GM19324 (cell line): ENCODE data around the gene EVI5.
"Not testable (repeated sequence)": the region's sequence is repeated elsewhere in the genome, so short reads cannot be mapped to it uniquely, and the experiment has no call there.

Source experiments
- ATAC-seq: cut with Tn5 transposase; IDR thresholded peaks from one replicate; pipeline ENCODE4 v1.9.1; 2021; ENCODE audit warnings: mild to moderate bottlenecking, moderate library complexity; ENCODE audit not compliant: unreplicated experiment, low FRiP score

EVI5 gene

DNA sequence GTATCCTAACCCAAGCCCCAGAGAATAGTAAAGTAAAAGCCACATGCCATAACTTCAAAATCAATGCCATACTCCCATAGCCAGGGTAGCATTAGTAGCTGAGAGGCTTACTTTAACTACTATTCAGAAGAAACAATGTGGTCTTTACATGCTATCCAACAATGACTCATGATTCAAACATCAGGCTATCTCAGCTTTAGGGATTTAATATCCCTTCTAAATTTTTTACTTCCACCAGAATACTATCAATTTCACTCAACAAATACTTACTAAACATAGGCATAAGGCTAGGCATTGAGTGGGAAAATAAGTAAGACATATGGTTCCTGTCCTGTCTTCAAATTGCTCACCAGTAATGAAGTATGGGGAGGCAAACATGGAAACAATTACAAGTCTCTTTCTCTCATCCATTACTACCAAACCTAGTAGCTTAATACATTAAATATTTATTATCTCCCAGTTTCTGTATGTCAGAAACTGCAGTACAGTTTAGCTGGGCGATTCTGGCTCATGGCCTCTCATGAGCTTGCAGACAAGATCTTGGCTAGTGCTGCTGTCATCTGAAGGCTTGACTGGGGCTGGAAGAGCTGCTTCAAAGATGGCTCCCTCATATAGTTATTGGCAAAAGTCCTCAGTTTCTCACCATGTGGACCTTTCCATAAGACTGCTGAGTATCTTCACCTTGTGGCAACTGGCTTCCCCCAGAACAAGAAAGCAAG lies 30.7 kb downstream of the EVI5 start:
- no peak for ATAC-seq

DNA sequence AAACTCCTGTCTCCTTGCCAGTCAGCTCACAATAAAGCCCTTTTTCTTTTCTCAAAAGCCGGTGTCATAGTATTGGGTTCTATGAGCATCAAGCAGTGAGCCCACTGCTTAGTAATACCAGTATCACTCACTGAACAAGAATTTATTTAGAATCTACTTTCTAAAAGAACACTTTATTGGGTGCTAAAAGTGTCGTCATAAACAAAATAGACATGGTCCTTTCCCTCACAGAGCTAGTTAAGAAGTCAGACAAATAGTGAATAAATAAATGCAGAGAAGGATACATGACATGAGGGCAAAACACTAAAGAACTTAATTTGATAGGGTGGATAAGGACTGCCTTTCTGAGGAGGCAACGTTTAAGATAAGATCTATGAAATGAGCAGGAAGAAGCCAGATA lies 32.2 kb downstream of the EVI5 start:
- no peak for ATAC-seq

DNA sequence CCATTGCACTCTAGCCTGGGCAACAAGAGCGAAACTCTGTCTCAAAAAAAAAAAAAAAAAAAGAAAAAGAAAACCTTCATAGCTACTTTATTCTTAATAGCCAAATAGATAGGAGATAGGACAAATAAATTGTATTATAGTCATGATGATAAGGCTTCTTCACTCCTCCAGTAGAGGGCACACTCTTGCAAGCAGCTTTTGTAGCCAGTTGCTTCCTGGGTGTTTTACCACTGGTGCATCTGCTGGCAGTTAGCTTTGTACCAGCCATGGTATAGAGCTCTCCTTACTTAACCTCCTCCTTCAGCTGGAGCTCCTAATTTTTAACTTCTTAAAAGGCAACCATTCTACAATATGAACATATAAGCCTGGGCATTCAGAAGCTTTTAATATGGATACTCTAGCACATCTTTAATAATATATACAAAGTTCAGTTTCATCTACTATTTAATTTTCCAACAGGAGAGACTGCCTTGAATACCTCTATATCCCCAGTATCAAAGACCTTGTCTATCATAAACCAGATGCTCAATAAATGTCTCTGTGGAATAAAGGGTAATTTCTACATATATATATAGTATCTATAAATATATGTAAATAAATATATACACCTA lies 35.8 kb downstream of the EVI5 start:
- ATAC-seq = no peak

DNA sequence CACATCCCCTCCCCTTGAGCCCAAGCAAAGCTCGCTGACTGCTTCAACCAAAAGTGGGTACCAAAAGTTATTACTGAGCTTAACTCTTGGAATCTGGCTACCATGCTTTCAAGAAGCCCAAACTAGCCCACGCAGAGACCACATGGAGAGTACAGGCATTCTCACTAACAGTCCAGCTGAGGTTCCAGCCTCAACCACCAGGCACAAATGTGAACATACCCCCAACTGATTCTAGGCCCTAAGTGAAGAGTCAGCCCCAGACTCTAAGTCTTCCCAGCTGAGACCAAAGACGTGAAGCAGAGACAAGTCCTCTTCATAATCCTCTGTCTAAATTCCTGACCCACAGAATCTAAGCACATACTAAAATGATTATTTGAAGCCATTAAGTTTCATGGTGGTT lies 36.8 kb downstream of the EVI5 start:
- ATAC-seq = no peak

DNA sequence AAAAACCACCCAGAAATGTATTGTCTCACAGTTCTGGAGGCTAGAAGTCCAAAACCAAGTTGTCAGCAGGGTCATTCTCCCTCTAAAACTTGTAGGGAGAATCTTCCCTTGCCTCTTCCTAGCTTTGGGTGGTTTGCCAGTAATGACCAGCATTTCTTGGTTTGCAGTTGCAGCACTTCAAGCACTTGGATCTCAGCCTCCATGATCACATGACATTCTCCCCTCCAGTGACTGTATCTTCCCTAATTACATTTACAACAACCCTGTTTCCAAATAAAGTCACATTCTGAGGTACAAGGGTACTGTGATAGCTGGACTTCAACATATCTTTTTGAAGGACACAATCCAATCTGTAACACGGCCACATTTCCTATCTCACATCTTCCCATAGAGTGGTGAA lies 37.2 kb downstream of the EVI5 start:
- no peak for ATAC-seq

DNA sequence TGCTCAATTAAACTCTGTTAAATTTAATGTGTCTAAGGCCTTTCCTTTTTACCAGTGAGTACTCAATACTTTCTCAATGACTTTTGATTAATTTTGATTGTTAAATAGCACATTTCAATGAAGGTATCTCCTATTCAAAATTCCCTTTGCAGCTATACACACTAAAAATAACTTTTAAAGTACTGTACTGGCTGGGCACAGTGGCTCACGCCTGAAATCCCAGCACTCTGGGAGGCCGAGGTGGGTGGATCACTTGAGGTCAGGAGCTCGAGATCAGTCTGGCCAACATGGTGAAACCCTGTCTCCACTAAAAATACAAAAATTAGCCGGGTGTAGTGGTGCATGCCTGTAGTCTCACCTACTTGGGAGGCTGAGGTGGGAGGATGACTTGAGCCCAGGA lies 38.7 kb downstream of the EVI5 start:
- ATAC-seq = not testable (repeated sequence)

DNA sequence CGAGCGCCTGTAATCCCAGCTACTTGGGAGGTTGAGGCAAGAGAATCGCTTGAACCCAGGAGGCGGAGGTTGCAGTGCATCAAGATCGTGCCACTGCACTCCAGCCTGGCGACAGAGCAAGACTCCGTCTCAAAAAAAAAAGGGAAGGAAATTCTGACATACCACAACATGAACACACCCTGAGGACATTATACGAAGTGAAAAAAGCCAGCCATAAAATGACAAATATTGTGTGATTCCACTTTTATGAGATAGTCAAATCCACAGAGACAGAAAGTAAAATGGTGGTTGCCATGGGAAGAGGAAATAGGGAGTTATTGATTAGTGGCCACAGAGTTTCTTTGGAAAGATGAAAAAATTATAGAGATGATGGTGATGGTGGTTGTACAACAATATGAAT lies 41.7 kb downstream of the EVI5 start:
- ATAC-seq = no peak

DNA sequence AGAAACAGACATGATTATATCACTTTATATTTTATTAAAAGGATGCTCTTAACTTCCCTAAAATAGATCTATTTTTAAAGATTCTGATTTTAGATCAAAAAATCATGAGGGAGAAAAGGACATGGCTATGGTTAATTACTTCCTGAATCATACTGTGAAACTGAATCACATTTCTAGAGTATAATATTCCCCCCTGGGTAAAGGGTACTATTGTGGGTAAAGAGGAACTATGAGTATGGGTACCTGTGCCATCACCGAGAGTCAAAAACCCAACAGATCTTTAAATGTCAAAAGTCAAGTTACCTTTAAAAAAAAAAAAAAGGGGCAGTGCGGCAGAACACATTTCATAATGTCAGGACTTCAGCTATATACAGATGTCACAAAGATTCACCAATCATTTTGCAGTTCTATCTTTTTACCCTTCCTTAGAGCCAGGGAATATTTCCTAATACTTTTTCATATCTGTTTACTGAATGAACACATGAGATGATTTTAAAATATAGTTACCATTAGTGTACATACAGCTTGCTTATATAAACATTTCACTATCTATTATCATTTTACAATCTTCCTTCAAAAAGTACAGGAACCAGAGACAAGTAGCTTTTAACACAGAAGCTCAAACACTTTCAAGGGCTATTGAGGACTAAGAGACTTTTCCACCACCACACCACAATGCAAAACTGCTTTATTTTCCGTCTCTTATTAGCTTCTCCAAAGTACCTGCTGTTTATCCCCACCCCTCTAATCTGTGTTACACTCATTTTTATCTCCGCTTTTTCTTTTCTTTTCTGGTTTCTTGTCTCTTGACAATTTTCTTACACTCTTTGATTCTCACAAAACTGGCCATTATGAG lies 45.0 kb downstream of the EVI5 start:
- no peak for ATAC-seq

DNA sequence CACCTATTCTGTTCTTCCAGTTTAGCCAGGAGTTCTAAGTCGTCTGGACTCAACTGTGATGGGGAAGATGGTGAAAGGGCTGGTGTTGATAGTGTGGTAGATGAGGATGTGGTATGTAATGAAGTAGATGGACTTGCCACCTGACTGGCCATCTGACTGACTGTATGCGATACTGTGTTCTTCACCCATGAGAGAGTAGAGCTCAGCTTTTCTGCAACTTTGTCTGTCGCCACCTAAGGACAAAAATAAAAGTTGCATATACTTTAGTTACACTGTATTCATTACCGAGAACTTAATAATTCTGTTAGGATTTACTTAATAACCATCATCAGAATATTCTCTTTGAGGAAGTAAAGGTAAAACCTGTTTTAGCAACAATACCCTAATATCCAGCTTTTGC lies 48.5 kb downstream of the EVI5 start:
- no peak for ATAC-seq

DNA sequence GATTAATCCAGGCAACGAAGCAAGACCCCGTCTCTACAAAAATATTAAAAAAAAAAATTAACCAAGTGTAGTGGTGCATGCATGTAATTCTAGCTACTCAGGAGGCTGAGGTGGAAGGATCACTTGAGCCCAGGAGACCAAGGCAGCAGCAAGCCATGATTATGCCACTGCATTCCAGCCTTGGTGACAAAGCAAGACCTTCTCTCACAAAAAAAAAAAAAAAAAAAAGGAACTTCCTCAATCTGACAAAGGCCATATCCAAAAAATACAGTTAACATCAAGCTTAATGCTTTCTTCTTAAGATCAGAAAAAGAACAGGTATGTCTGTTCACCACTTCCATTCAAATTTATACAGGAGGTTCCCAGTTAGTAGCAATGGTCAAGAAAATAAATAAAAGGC lies 54.4 kb downstream of the EVI5 start:
- ATAC-seq = no peak

DNA sequence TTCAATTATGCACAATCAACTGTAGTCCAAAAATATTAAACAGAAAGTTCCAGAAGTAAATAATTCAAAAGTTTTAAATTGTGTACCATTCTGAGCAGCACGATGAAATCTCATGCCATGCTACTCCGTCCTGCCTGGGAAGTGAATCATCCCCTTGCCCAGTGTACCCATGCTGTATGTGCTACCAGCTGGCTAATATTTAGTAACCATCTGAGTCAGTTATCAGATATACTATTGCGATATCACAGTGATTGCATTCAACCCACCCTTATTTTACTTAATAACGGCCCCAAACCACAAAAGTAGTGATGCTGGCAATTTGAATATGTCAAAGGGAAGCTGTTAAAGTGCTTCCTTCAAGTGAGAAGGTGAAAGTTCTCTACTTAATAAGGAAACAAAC lies 56.2 kb downstream of the EVI5 start:
- no peak for ATAC-seq

DNA sequence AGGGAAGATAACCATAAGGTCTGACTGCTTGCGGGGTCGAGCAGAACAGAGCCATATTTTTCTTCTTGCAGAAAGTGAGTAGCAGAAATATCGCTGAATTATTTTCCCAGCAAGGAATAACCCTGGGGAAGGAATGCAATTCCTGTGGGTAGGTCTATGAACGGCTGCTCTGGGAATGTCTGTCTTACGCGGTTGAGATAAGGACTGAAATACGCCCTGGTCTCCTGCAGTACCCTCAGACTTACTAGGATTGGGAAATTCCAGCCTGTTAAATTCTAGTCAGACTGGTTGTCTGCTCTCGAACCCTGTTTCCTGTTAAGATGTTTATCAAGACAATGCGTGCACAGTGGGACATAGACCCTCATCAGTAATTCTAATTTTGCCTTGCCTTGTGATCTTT lies 61.2 kb downstream of the EVI5 start:
- ATAC-seq = not testable (repeated sequence)

DNA sequence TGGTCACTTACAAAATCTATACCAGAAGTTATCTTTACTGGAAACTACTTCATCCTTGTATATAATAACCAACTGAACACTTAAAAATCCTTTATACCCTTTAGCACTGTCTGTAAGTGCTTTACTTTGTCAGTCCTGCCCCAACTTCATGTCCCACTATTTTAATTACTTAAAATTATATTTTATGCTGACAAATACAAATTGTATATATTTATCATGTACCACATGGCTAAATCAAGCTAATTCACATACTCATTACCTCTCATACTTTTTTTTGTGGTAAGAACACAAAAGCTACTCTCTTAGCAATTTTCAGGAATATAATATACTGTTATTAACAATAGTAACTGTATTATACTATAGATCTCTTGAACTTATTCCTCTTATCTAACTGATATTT lies 63.0 kb downstream of the EVI5 start:
- no peak for ATAC-seq

DNA sequence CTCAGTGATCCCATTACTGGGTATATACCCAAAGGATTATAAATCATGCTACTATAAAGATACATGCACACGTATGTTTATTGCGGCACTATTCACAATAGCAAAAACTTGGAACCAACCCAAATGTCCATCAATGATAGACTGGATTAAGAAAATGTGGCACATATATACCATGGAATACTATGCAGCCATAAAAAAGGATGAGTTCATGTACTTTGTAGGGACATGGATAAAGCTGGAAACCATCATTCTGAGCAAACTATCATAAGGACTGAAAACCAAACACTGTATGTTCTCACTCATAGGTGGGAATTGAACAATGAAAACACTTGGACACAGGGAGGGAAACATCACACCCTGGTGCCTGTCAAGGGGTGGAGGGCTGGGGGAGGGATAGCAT lies 63.8 kb downstream of the EVI5 start:
- not testable (repeated sequence) for ATAC-seq

DNA sequence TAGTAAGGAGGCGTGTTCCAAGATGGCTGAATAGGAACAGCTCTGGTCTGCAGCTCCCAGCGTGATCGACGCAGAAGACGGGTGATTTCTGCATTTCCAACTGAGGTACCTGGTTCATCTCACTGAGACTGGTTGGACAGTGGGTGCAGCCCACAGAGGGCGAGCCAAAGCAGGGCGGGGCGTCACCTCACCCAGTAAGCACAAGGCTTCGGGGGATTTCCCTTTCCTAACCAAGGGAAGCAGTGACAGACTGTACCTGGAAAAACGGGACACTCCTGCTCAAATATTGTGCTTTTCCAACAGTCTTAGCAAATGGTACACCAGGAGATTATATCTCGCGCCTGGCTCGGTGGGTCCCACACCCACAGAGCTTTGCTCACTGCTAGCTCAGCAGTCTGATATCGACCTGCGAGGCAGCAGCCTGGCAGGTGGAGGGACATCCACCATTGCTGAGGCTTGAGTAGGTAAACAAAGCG lies 69.4 kb downstream of the EVI5 start:
- not testable (repeated sequence) for ATAC-seq

DNA sequence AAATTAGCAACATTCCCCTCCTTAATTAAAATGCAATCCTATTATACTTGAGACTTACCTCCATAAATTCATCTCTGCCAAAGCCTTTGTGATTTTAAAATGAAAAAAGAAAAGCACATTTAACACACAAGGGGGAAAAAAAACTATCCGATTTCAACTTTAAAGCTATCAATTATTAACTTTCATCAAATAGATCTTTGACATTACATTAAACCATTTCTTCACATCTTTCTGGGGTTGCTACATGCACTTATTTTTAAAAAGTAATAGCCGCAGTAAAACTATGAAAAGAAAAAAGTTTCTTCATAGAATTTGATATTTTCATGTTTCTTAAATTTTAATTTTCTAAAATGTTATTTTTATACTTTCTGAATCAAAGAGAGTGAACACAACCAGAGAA lies 71.0 kb downstream of the EVI5 start:
- ATAC-seq = no peak

DNA sequence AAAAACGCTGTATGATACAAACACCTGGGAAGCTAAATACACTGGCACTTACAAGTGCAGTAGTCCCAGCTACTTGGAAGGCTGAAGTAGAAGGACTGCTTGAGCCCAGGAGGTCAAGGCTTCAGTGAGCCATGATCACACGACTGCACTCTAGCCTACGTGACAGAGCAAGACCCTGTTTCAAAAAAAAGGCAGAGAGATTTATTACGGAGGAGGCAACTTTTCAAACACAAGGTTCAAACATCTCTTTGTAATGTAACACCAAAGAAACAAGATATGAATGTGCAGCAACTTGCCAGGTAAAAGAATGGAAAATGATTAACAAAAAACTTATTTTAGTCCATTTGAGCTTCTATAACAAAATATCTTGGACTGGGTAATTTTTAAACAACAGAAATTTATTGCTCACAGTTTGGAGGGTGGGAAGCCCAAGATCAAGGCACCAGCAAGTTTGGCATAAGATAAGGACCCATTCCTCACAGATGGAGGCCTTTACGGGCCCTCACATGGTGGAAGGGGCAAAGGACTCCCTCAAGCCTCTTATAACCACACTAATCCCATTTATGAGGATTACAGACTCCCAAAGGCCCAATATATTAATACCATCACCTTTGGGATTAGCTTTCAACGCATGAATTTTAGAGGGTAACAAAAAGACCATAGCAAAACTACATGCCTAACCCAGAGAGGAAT lies 73.3 kb downstream of the EVI5 start:
- no peak for ATAC-seq

DNA sequence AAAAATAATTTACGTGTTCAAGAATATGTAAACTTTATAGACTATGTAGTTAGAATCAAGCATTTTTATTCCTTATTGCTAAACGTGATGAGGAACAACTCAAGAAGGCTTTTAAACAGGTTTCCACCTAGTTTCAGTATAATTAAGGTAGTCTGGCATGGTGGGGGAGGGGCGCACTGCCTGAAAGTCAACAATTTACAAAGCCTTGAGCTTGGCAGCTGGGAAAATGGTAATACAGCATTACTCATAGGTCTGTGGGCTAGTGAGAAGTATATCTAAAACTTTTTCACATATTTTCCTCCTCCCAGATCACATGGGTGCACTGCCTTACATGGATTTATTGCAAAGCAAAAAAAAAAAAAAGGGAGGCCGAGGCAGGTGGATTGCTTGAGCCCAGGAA lies 75.2 kb downstream of the EVI5 start:
- no peak for ATAC-seq

DNA sequence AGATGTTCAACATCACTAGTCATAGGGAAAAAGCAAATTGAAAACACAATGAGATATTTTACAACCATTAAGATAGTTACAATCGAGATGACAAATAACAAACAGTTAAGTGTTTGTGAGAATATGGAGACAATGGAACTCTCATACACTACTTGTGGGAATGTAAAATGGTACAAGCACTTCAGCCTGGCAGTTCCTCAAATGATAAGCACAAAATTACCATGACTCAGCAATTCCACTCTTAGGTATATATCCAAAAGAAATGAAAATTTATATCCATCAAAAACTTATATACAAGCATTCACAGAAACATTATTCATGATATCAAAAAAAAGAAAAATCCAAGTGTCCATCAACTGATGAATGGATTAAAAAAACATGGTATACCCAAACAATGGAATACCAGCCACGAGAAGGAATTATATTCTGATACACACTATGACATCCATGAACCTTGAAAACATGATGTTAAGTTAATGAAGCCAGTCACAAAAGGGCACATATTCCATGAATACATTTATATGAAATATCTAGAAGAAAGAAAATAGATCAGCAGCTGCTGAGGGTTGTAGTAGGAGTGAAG lies 76.4 kb downstream of the EVI5 start:
- no peak for ATAC-seq

DNA sequence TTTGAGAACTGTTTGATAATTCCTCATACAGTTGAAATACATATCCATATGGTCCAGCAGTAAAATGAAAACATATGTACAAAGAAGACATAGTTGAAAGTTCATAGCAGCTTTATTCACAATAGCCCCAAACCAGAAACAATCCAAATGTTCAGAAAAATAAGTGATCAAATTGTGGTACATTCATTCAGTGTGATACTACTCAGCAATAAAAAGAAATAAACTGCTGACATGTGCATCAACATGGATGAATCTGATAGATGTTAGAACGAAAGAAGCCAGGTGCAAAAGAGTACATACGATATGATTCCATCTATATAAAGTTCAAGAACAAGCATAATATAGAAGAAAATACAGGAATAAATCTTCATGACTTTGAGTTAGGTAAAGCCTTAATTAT lies 77.2 kb downstream of the EVI5 start:
- no peak for ATAC-seq

DNA sequence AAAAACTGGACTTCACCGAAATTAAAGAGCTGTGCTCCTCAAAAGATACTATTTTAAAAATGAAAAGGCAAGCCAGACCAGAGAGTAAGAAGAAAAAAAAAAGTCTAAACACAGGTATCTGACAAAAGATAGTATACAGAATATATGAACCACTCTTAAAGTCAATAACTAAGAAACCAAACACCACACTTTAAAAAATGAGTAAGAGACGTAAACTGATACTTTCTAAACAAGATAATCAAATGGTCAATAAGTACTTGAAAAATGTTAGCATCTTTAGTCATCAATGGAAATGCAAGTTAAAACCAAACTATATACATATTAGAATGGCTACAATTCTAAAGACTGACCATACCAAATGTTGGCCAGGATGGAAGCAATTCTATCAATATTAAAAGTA lies 77.6 kb downstream of the EVI5 start:
- no peak for ATAC-seq
